CD14-positive monocyte (primary cell): ENCODE results near the gene TTC33. TPM values are rescaled to one million over a fixed set of nuclear protein-coding genes. Genes with fewer than 3 reads are reported as not detected.

Experiments used
- DNase-seq, 3 donors: peaks; one replicate each; pipeline ENCODE4 v3.0.0-alpha.2; 2011 to 2022
- H2AFZ ChIP-seq: 2 replicates; pipeline ENCODE4 v1.6.0; 2012; ENCODE audit warnings: mild to moderate bottlenecking, low read depth, low read length, inconsistent platforms; ENCODE audit not compliant: insufficient read depth, poor library complexity, severe bottlenecking
- H3K27ac ChIP-seq, 2 donors: 1 replicate in 1 of 2; 2 replicates in 1 of 2; pipeline ENCODE4 v1.5.1; 2012 to 2013; ENCODE audit warnings: low read length in 2 of 2, control low read depth in 1 of 2, inconsistent platforms in 1 of 2, low read depth in 1 of 2, mild to moderate bottlenecking in 1 of 2
- H3K27me3 ChIP-seq, 2 donors: one replicate each; pipeline versions ENCODE4 v1.6.0 to v1.6.1; 2011 to 2013; ENCODE audit warnings: low read length in 2 of 2; ENCODE audit not compliant: control insufficient read depth in 2 of 2, insufficient read depth in 2 of 2
- H3K36me3 ChIP-seq, 2 donors: replicated peaks in 1 of 2; 1 replicate in 1 of 2; 2 replicates in 1 of 2; pipeline versions ENCODE4 v1.5.1 to v1.6.1; 2012 to 2013; ENCODE audit warnings: low read length in 2 of 2, control low read depth in 1 of 2, inconsistent platforms in 1 of 2, mild to moderate bottlenecking in 1 of 2; ENCODE audit not compliant: insufficient read depth in 2 of 2, control insufficient read depth in 1 of 2
- H3K4me1 ChIP-seq, 2 donors: 1 replicate in 1 of 2; 2 replicates in 1 of 2; pipeline versions ENCODE4 v1.5.1 to v1.6.1; 2012 to 2013; ENCODE audit warnings: low read length in 2 of 2, control low read depth in 1 of 2, inconsistent platforms in 1 of 2, mild to moderate bottlenecking in 1 of 2, moderate library complexity in 1 of 2; ENCODE audit not compliant: insufficient read depth in 2 of 2, control insufficient read depth in 1 of 2
- H3K4me2 ChIP-seq: replicated peaks from 2 replicates; pipeline ENCODE3; 2012; ENCODE audit warnings: low read length, moderate library complexity, mild to moderate bottlenecking; ENCODE audit not compliant: poor library complexity, severe bottlenecking; ENCODE audit errors: extremely low read depth
- H3K4me3 ChIP-seq, 3 experiments: fragments of 200-600 bp in 1 of 3; sonication (generic) in 1 of 3; replicated peaks in 1 of 3; 1 replicate in 2 of 3; 2 replicates in 1 of 3; pipeline ENCODE4 v1.5.1; 2011 to 2013; ENCODE audit warnings: low read length in 3 of 3, mild to moderate bottlenecking in 3 of 3, control low read depth in 2 of 3, low read depth in 2 of 3, inconsistent platforms in 1 of 3, moderate library complexity in 1 of 3
- H3K79me2 ChIP-seq: 2 replicates; pipeline ENCODE4 v1.6.0; 2012; ENCODE audit warnings: mild to moderate bottlenecking, control low read depth, inconsistent platforms, low read length, moderate library complexity; ENCODE audit not compliant: insufficient read depth
- H3K9ac ChIP-seq: 2 replicates; pipeline ENCODE4 v1.6.0; 2017; ENCODE audit warnings: low read length, mild to moderate bottlenecking; ENCODE audit not compliant: insufficient read depth, poor library complexity, severe bottlenecking
- H3K9me3 ChIP-seq, 2 donors: replicated peaks in 1 of 2; 1 replicate in 1 of 2; 2 replicates in 1 of 2; pipeline versions ENCODE4 v1.5.1 to v1.6.1; 2012 to 2013; ENCODE audit warnings: low read length in 2 of 2, control low read depth in 1 of 2; ENCODE audit not compliant: control insufficient read depth in 1 of 2, insufficient read depth in 1 of 2
- H4K20me1 ChIP-seq: 2 replicates; pipeline ENCODE4 v1.6.0; 2012; ENCODE audit warnings: mild to moderate bottlenecking, low read length, control low read depth, moderate library complexity; ENCODE audit not compliant: insufficient read depth
- H3K27ac Mint-ChIP-seq, 7 donors: one replicate each; pipeline ENCODE4 v1.8.0; 2020; ENCODE audit warnings: mild to moderate bottlenecking in 7 of 7, mixed read lengths in 7 of 7, moderate library complexity in 6 of 7, inconsistent platforms in 2 of 7
- H3K27me3 Mint-ChIP-seq, 3 donors: one replicate each; pipeline ENCODE4 v1.8.0; 2021 to 2022; ENCODE audit warnings: low read depth in 3 of 3, mild to moderate bottlenecking in 3 of 3, mixed read lengths in 3 of 3, moderate library complexity in 3 of 3, inconsistent platforms in 1 of 3
- H3K36me3 Mint-ChIP-seq, 2 donors: one replicate each; pipeline ENCODE4 v1.8.0; 2020; ENCODE audit warnings: mixed read lengths in 2 of 2, inconsistent platforms in 1 of 2, mild to moderate bottlenecking in 1 of 2
- H3K4me1 Mint-ChIP-seq: one replicate; pipeline ENCODE4 v1.8.0; 2020; ENCODE audit warnings: mild to moderate bottlenecking, mixed read lengths
- H3K4me3 Mint-ChIP-seq, 2 donors: one replicate each; pipeline ENCODE4 v1.8.0; 2020; ENCODE audit warnings: mild to moderate bottlenecking in 2 of 2, mixed read lengths in 2 of 2, moderate library complexity in 1 of 2
- H3K9me3 Mint-ChIP-seq, 7 donors: one replicate each; pipeline ENCODE4 v1.8.0; 2020 to 2022; ENCODE audit warnings: mixed read lengths in 7 of 7, mild to moderate bottlenecking in 6 of 7, moderate library complexity in 6 of 7, inconsistent platforms in 2 of 7
- whole genome bisulfite sequencing: methylation state at CpG from one replicate; pipeline ENCODE4 v1.1.5; 2013; ENCODE audit warnings: missing lambda C conversion rate; ENCODE audit not compliant: insufficient coverage; 5-methylcytosine and 5-hydroxymethylcytosine counted together
- intact Hi-C, 2 donors: fragments of 100-400 bp; cut with micrococcal nuclease; formaldehyde crosslinking; loops; one replicate each; pipeline versions ENCODE4 v1.15.0 to v1.15.1; 2023
- polyA plus RNA-seq, 3 donors: library from polyadenylated mRNA; depleted of rRNA in 1 of 3; unstranded in 2 of 3; stranded (reverse) in 1 of 3; fragments of 300-500 nt in 2 of 3; fragments of >200 nt in 1 of 3; fragmentation: Illumina TruSeq in 2 of 3; gene quantifications; 1 replicate in 2 of 3; 2 replicates in 1 of 3; pipeline ENCODE4 v1.2.3, GENCODE V29; 2012 to 2021
- TF ChIP-seq, protein P1 (sequence below): fragments of 200-600 bp; IDR thresholded peaks from one replicate; pipeline ENCODE4 v1.8.0; 2022; ENCODE audit warnings: antibody characterized with exemption, mild to moderate bottlenecking

The TTC33 gene
- polyA plus RNA-seq, 3 donors: 1.5 to 11.7 (median 9.4) TPM

DNA sequence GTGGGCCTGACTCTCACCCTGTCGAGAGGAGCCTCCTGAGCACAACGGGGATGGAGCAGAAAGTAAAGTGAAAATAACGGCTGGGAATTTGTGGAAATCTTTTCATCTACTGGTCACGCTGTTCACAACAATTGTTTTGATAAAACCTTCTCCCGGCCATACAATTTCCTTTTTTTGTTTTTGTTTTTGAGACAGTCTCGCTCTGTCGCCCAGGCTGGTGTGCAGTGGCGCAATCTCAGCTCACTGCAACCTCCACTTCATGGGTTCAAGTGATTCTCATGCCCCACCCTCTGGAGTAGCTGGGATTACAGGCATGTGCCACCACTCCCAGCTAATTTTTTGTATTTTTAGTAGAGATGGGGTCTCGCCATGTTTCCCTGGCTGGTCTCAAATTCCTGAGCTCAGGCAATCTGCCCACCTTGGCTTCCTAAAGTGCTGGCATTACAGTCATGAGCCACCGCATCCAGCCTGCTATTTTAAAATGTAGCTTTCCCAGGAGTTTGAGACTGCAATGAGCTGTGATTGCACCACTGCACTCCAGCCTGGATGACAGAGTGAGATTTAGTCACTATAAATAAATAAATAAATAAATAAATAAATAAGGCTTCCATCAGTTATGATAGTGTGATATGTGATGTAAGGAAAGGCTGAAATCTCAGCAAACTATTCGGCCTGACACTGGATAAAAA, 149.5 kb downstream of the TTC33 start:
- H3K4me1 Mint-ChIP-seq: peaks cover 47% of the 10 kb centered on the region
- Histone ChIP-seq H3K36me3 (no peaks in the 10 kb centered on the region), H3K4me3 (peak overlapping the region; percentile 1 to 68 (median 29)), H4K20me1 (no peaks in the 10 kb centered on the region), H2AFZ (peak overlapping the region; percentile 84), H3K4me2 (peak overlapping the region; percentile 73), H3K9ac (peak overlapping the region; percentile 51), H3K4me1 (peaks cover 39 to 54% of the 10 kb centered on the region in 2 donors), H3K79me2 (no peaks in the 10 kb centered on the region), H3K27ac (peak overlapping the region; percentile 76 to 92), H3K9me3 (no peaks in the 10 kb centered on the region), H3K27me3 (no peaks in the 10 kb centered on the region)
- H3K36me3 Mint-ChIP-seq: peaks cover 0 to 3% of the 10 kb centered on the region in 2 donors
- H3K27ac Mint-ChIP-seq: peak overlapping the region; percentile 88 to 97 (median 95)
- peaks cover 0 to 1% (median 0%) of the 10 kb centered on the region in 3 donors for H3K27me3 Mint-ChIP-seq
- peaks cover 0 to 4% (median 0%) of the 10 kb centered on the region in 7 donors for H3K9me3 Mint-ChIP-seq
- intact Hi-C loops: no loop called here
- DNase-seq: peak in 1 of 3 donors; percentile 34
- TF ChIP-seq, protein P1, sequence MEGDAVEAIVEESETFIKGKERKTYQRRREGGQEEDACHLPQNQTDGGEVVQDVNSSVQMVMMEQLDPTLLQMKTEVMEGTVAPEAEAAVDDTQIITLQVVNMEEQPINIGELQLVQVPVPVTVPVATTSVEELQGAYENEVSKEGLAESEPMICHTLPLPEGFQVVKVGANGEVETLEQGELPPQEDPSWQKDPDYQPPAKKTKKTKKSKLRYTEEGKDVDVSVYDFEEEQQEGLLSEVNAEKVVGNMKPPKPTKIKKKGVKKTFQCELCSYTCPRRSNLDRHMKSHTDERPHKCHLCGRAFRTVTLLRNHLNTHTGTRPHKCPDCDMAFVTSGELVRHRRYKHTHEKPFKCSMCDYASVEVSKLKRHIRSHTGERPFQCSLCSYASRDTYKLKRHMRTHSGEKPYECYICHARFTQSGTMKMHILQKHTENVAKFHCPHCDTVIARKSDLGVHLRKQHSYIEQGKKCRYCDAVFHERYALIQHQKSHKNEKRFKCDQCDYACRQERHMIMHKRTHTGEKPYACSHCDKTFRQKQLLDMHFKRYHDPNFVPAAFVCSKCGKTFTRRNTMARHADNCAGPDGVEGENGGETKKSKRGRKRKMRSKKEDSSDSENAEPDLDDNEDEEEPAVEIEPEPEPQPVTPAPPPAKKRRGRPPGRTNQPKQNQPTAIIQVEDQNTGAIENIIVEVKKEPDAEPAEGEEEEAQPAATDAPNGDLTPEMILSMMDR: no peak
- peak overlapping the region; percentile 65 to 79 for H3K4me3 Mint-ChIP-seq
- 22% methylated on average over 3 of the region's 11 CpGs for WGBS

DNA sequence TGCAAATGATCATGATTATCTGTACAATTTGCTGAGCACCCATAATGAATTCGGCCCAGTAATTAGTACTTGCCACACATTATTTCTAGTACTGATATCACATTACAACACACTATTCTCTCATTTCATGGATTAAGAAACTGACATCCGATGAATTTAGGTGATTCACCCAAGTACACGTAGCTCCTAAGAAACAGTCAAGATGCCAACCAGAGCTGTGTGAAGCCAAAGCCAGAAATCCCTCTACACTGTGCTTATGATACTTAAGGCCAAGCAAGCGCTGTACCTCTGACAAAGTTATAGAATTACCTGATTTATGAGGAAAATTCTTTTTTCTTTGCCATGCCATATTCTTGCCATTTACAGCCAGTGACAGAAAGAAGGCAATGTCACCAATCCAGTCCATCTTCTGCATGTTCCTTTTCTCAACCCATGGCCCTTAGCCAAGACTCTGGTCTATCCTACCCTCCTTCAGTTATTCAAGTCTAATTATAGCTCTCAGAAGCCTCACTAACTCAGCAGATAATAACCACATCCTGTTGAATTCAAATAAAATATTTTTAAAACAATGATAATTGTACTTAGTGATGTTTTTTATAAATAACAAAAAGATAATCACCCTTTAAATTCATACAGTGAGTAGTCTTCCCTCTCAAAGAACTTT, 150.3 kb downstream of the TTC33 start:
- H3K27ac ChIP-seq: peak overlapping the region; percentile 76 to 92
- no peaks in the 10 kb centered on the region for H3K9me3 ChIP-seq
- no peaks in the 10 kb centered on the region for H4K20me1 ChIP-seq
- no peaks in the 10 kb centered on the region for H3K79me2 ChIP-seq
- intact Hi-C loops: no loop called here
- peak in 2 of 3 donors; percentile 33 to 34 for DNase-seq
- H3K9ac ChIP-seq: peak overlapping the region; percentile 51
- no peaks in the 10 kb centered on the region for H3K36me3 ChIP-seq
- Mint-ChIP-seq H3K36me3 (no peaks in the 10 kb centered on the region), H3K27me3 (peaks cover 0 to 1% (median 0%) of the 10 kb centered on the region in 3 donors), H3K4me3 (peak overlapping the region; percentile 65 to 79), H3K27ac (peak overlapping the region; percentile 88 to 97 (median 95)), H3K4me1 (peaks cover 47% of the 10 kb centered on the region), H3K9me3 (no peaks in the 10 kb centered on the region)
- peaks cover 39 to 54% of the 10 kb centered on the region in 2 donors for H3K4me1 ChIP-seq
- TF ChIP-seq, protein P1: no peak
- peak overlapping the region; percentile 84 for H2AFZ ChIP-seq
- peak overlapping the region in 2 of 3 experiments; percentile 29 to 68 for H3K4me3 ChIP-seq
- 71% methylated on average over 2 of the region's 4 CpGs for WGBS
- no peaks in the 10 kb centered on the region for H3K27me3 ChIP-seq
- H3K4me2 ChIP-seq: peak overlapping the region; percentile 73
